Suppressor macrophage (primary cell): Measurements from ENCODE around the gene OR8J1.
"Not testable (repeated sequence)": the region's sequence is repeated elsewhere in the genome, so short reads cannot be mapped to it uniquely, and the experiment has no call there.

Experiments used
- DNase-seq, 4 experiments: peaks; one replicate each; pipeline ENCODE4 v3.0.0-alpha.2; 2020 to 2022
- total RNA-seq, 17 experiments: gene quantifications; one replicate each; lab custom pipeline; 2026; ENCODE audit warnings: mixed read lengths in 6 of 17, inconsistent platforms in 3 of 17; lab: John Stamatoyannopoulos, UW

Gene OR8J1
- 0 to 0.22 (median 0) reads per million in 17 experiments for total RNA-seq

- DNase-seq: no peak
Observed at GRCh38 chr11:56353991-56354390, at the start of gene OR8J1. Gene OR8J1, plus strand, starts transcription at chr11:56354291. Its CDS starts 5,956 bp downstream, at chr11:56360247.

DNA sequence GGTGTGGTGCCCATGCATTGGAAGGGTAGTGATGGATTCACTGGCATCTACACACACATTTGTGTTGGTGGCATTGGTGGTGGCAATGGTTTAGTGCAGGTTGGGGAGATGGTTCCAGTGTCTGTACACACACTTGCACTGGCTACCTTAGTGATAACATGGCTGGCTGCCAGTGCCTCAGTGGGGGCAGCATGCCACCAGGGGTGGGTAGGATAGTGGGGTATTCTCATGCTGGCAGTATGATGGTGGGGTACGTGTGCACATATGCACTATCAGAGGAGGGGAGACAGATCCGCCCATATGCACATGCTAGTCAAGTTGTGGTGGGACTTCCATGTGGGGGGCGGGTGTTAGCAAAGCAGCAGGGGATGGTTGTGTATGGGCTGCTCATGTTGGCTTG is 46.3 kb upstream of the OR8J1 start:
- DNase-seq: no peak

- no peak for DNase-seq
Observed at GRCh38 chr11:56314844-56315243, 39.2 kb upstream of the OR8J1 start, which contains the start of gene OR8K3. Gene OR8K3, plus strand, starts transcription at chr11:56315144. Its CDS starts 3,163 bp downstream, at chr11:56318307.

DNA sequence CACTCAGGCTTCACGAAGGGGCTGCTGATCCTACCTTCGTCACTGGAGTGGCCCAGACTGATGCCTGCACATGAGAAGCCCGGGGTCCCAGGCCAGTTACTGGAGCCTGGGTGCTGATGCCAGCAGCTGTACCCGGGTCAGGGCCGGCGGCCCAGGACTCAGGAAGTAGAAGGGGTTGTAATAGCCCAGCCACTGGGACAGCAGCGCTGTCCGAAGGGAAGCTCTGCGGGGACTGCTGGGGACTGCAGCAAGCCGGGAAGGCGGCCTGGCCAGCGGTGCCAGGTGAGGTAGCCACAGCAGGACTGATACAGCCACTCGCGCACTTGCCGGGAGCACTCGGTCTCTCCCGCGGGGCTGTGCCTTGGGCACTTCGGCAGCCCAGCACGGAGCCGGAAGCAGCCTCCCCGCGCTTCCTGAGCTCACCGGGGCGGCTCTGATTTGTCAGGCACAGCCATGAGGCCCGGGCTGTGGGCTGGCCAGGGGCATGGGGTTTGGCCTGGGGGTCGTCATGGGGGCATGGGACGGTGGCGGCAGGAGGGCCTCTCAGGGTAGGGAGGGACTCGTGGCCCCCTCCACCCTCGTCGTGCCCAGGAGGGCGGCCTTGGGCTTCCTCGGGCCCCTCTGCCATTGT is 22.1 kb upstream of the OR8J1 start:
- DNase-seq: no peak

DNA sequence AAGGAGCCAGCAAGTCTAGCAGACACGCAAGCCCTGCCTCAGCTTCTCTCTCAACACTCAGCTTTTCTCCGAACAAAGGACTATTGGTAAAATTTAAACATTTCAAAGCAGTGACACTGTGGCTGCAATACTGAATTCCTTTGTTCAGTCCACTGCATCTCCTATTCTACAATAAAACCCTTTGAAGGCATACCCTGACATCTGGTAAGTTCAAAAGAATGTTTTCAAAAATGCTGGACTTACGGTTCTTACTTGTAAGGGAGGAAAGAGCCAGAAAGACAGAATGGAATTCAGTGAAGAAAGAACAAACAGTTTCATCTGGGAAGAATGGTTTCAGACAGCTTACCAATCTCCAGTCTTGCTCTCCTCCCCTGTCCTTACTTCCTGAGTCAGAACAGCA is 20.9 kb upstream of the OR8J1 start:
- no peak for DNase-seq

- no peak for DNase-seq
Observed at GRCh38 chr11:56340289-56340688, 13.8 kb upstream of the OR8J1 start.

- no peak for DNase-seq
Observed at GRCh38 chr11:56345739-56346138, 8.4 kb upstream of the OR8J1 start, which contains the start of gene OR8K1. Gene OR8K1, plus strand, starts transcription at chr11:56346039. Its CDS starts 0 bp downstream, at chr11:56346039.

DNA sequence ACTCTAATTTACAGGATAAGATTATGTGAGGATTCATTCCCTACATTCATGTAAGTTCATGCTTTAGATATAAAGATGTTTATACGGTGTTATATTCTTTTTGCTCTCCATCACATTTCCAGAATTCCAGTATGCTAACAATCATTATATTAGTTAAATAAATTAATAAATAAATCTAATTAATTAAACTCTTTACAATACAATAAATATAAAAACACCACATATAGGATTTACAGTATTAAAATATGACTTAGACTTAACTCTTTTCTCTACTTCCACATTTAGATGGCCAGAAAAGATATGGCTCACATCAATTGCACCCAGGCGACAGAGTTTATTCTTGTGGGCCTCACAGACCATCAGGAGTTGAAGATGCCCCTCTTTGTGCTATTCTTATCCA is 21.2 kb downstream of the OR8J1 start, which contains the start of gene OR8U1:
Gene OR8U1, plus strand, starts transcription at position 301 of the 400 bp plus-strand sequence. Its CDS starts 0 bp downstream, at position 301.
- DNase-seq: no peak

DNA sequence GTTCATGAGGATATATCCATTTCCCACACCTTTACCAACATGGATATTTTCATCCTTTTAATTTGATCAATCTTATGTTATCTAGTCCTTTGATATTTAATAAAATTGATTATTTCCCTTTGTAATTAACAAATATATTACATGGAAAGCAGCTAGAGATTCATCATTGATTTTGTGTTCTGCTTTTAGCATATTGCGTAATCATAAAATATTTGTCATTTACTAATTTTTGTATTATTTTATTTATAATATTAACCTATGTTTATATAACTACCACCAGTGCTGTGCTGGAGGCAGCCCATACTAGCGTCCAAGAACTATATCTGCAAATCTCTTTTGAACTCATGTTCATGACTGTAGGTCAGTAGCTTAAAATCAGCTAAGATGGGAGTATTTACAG is 26.0 kb downstream of the OR8J1 start:
- no peak for DNase-seq

DNA sequence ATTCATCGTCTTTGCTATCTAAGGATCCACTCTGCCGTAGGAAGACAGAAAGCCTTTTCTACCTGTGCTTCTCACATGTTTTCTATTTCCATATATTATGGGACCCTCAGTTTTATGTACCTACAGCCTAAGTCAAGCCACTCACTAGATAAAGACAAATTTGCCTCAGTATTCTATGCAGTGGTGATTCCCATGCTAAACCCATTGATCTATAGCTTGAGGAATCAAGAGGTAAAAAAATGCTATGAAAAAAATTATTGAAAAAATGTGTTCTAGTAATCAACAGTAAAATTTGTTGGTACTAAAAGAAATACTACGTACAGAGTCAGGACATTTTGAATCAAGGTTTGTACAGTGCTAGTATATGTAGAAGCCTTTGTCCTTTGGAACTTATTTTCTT is 40.3 kb downstream of the OR8J1 start:
- DNase-seq: no peak

GRCh38 chr11:56396047-56396446 is 42.0 kb downstream of the OR8J1 start:
- no peak for DNase-seq

DNA sequence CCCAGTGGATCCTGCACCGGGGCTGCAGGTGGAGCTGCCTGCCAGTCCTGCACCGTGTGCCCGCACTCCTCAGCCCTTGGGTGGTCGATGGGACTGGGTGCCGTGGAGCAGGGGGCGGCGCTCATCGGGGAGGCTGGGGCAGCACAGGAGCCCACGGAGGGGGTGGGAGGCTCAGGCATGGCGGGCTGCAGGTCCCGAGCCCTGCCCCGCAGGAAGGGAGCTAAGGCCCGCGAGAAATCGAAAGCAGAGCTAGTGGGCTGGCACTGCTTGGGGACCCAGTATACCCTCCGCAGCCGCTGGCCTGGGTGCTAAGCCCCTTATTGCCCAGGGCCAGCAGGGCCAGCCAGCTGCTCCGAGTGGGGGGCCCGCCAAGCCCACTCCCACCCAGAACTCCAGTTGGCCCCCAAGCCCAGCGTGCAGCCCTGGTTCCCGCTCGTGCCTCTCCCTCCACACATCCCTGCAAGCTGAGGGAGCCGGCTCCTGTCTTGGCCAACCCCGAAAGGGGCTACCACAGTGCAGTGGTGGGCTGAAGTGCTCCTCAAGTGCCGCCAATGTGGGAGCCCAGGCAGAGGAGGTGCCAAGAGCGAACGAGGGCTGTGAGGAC is 47.9 kb downstream of the OR8J1 start:
- DNase-seq: not testable (repeated sequence)

DNA sequence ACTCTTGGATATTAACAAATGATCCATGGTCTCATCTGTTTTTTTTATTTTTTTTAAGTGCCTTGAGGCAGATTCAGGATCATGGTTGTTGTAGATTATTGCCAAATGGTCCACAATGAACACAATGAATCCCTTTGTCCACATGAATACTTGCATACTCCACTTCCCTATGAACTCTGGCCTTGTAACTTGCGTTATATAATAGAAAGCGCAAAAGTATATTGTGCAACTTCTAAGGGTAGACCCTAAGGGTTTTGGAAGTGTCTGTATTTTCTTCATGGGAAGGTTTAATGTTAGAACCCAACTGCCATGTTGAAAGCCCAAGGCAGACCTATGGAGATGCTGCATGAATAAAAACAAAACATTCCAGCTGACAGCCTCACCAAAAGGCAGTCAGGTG is 50.3 kb downstream of the OR8J1 start:
- DNase-seq: no peak

GRCh38 chr11:56410801-56411200 is 56.7 kb downstream of the OR8J1 start:
- no peak for DNase-seq
